HG02981 (cell line): Measurements from ENCODE around the gene HIRA.

Experiments used
- ATAC-seq: cut with Tn5 transposase; IDR thresholded peaks from one replicate; pipeline ENCODE4 v1.9.1; 2021; ENCODE audit warnings: mild to moderate bottlenecking, moderate library complexity; ENCODE audit not compliant: unreplicated experiment

The HIRA gene

DNA sequence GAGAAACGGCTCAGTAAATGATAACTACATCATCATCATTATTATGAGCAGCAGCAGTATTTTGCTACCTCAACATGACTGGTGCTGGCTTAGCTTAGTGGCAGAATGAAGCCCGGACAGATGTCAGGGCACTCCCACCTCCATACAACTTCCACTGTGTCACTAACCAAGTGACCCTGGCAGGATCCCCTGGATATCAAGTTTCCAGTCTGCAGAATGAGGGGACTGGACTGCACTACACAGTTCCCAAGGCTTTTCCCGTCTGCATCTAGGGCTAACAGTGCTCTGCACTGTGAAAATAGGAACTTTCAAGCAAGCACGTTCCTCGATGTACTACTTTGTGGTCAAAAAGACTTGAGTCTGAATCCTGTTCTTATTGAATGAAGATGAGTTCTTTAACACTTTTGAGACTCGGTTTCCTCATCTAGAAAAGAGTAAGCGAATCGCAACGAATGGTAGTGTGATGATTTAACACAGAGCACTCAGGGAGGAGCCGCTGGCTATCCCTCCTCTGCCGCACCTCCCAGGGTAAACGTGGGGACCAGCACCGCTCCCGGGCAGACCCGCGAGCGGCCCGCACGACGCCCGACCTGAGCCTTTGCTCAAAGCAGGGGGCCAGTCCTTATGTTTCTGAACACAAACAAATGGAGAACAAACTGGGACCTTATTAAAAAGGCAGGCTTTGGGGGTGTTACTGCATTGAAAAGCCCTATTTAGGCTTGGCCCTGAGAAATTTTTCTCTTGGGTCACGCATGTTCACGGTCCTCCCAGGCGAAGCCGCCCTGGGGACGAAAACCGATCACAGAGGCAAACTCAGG lies 140.9 kb downstream of the HIRA start:
- no peak for ATAC-seq

DNA sequence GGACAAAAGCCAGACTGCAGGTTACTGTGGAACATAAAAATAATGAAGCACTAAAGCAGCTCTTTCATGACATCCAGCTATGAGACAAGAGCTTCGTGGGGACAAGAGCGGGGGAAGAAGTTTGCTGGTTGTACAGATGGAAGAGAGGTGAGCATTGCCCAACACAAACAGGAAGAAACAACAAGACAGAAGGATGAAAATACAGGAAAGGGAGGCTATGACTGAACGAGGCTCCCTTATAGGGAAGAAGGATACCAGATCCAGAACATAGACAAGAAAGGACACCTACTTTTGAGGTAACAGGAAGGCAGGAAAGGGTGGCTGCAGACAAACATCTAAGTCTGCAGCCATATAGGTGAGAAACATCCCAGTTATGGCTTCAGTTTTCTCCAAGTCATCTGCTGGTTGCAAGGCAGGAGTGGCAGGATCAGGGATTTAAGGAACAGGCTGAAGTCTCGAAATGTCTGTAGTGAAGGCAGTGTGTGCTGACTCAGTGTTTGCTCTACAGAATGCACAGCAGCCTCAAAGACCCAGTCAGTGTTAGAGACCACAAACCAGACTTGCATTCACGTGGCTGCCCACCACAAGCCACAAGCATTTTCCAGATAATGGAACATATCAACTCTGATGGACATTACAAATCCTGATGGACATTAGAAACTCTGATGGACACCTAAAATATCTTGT lies 141.9 kb downstream of the HIRA start:
- no peak for ATAC-seq

DNA sequence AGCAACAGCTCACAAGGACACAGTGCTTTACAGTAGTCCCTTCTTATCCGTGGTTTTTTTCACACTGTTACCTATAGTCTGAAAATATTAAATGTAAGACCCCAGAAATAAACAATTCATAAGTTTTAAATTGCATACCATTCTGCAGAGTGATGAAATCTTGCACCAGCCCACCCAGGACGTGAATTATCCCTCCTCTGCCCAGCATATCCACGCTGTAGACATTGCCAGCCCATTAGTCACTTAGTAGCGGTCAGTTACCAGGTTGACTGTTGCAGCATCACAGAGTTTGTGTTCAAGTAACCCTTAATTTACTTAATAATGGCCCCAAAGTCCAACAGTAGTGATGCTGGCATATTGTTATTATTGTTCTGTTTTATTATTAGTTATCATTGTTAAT lies 143.6 kb downstream of the HIRA start:
- no peak for ATAC-seq

DNA sequence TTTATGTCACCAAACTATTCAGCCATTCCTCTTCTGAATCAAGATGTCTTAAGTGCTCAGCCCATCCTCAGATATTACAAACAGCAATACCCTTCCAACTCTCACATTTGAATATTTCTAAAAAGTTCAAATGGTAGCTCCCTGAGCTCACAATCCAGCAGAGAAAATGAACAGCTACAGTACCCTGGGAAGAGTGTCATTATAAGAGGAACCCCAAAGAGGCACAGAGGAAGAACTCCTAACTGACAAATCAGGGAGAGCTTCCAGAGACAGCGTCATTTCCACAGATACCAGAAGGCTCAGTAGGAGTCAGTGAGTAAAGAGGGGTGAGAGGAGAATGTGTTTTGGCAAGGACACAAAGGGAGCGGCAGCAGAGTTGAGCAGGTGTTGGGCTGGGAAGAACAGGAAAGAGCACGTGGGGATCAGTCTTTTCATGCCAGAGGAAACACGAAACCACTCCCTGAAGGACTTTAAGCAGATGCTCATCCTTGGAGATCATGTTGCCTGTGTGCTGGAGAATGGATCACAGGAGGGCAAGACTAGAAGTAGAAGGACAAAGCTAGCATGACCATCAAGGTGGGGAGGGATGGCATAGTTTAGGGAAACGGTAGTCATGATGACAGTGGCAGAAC lies 144.3 kb downstream of the HIRA start:
- no peak for ATAC-seq

DNA sequence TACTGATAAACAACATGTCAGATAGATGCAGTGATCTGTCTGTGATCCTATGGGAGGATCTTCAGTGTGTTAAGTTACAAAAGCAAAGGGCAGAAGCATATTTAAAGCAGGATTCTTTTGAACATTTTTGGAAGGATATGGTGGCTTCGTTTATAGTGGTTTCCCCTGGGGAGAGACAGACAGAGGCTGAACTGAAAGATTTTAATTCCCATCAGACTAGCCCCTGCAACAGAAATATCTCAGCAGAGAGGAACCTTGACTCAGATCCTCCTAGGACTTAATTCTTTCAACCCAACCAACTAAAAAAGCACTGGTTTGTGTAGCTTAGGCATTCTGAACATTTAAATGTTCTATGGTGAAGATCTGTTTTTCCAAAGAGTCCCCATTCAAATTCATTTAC lies 145.7 kb downstream of the HIRA start:
- ATAC-seq: no peak
